Mucosa of gallbladder (tissue), 1 donor: Measurements from ENCODE around the gene THAP10. TPM values are rescaled to one million over a fixed set of nuclear protein-coding genes. Genes with fewer than 3 reads are reported as not detected.

Experiments used
- DNase-seq: peaks from one replicate; pipeline ENCODE4 v3.0.0-alpha.2; 2020; ENCODE audit warnings: low spot score
- total RNA-seq: library from RNA; stranded (reverse); gene quantifications from one replicate; pipeline ENCODE4 v1.2.1, GENCODE V29; 2021
- donor health status: DM: no; HTN: no; CAD: no.

The THAP10 gene
- total RNA-seq, 1 donor from 2014 or later = 4.9 TPM

DNA sequence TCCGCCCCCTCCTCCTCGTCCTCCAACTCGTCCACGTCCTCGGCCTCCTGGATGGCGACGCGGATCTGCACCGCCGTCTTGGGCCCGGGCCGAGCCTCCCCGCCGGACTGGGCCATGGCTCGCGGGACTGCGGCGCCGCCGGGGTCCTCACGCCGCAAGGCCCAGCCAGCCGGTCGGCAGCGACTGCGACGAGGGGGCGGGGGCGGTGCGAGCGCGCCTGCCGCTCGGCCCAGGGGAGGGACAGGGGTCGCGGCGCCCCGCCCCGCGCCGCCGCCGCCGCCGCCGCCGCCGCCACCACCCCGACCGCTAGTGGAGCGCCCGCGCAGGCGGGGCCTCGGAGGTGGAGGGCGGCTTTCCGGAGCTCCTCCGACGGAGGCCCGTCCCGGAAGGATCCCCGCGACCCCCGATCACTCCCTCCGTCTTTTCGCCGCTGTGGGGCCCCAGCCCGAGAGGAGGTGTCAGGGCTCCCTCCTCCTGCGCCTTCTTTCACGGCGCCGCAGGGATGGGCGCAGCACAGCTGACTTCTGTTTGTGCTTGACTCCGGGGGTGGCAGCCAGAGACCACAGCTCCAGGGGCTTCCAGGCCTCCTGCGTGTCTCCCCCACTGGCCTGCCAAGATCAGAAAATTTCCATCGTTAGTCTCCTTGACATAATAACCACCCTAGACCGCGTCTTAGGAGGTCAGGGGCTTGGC is 38.1 kb downstream of the THAP10 start, which contains the start of gene LARP6:
Gene LARP6, minus strand, starts transcription at position 185 of the 693 bp plus-strand sequence. Its CDS starts 69 bp downstream, at position 116.
- DNase-seq = no peak

DNA sequence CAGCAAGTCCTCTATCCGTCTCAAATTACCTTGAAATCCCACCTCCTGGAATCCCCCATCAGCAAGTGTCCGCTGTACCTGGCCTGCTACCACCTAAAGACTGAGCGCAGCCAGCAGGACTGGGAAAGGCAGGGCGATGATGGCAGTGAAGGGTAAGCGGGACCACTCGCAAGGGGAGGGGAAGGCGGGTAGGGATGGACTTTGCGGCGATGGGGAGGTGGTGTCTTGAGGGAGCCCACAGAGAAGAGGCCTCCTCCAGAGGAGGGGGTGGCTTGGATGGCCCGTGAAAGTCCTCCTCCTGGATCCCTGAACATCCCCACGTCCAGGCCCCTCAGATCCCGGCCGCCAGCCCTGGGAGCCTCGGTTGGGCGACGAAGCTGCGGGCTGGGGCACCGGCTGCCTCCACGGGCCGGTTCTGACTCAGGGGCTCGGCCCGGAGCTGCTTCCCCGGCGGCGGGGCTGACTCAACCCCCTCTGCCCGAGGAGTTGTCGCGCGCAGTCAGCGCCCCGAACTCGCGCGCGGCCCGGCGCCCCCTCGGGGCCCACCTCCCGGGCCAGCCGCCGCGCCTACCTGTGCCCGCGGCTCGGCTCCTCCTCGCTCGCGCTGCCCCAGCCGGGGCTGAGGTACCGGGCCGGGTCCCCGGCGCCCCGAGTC is 38.8 kb downstream of the THAP10 start:
- no peak for DNase-seq

DNA sequence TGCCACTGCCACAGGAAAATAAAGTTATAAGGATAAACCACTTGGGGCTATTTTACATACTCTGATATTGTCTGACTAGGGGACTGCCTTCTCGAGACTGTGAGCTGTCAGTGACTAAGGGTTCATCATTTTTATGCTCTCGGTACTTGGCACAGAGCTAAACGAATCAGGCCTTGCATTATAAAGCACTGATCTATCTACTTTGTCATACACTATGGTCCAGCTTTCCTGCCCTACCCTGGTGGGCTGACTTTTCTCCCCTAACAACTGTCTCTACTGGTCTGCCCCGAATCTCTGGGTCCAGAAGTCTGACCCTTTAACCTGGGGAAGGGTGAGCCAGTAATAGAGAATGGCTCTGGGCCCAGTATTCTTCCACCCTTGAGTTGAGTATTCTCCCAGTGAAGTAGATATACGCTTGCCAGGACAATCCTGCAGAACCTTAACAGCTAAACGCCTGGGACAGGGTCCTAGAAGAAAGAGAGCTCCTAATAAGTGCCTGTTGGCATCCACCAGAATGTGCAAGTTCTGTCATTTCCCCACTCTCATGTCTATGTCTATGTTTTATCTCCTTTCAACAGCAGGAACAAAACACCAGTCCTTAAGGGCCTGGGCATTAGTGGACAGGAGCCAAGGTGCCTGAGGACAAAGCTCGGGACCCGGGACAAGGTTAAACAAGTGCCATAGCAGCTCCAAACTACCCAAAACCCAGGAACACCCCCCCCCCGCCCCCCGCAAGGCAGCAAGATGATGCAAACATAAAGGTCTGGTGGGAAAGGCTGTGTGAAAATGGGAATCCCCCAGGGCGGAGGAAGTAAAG is 39.5 kb downstream of the THAP10 start:
- no peak for DNase-seq

DNA sequence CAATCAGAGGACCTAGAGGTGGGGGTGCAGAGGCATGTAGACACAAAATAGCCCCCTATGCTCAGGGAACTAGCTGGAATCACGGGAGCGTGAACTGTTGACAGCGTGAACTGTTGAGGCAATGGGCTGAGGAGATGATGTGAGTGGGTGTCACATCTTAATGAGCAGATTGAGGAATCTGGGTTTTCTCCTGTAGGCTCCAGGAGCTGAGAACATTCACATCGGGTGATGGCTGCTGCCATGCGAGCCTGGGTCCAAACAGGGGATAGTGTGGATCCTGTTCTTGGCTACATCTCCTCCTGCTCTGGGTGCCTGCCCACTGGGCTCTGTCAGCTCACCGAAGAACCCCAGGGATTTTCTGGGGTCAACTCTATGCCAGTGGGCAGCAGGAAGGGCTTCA is 40.3 kb downstream of the THAP10 start:
- DNase-seq = no peak

DNA sequence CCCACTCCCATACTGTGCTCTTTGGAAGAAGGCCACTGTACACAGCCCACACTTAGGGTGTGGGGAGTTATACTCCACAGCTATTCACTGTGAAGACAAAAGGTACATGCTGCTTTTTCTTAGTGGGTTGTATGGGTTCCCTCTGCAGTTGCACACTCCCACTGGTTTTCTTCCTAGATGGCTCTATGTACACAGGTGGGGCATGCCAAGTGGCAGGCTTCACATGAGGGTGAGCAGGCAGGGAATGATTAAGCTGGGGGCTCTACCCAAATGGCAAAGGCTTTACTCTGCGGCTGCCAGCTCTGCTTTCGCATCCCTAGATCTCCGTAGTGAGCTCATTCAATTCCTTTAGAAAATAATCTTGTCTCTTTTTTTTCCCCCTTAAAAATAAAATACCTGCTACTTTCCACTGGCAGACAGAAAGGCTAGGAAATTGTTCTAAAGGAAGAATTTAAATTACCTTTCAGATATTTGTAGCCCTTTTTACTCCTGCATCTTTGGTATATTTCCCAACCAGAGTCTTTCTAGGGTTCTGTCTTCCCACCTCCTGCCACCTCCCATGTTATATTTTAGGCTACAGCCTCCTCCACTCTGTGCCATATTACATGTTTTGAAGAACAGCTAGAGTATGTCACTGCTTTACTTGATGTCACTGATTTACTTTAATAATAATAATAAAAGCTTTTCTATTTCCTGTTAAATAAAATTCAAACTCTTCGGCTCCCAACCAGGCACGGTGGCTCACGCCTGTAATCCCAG is 46.5 kb downstream of the THAP10 start:
- DNase-seq = no peak

DNA sequence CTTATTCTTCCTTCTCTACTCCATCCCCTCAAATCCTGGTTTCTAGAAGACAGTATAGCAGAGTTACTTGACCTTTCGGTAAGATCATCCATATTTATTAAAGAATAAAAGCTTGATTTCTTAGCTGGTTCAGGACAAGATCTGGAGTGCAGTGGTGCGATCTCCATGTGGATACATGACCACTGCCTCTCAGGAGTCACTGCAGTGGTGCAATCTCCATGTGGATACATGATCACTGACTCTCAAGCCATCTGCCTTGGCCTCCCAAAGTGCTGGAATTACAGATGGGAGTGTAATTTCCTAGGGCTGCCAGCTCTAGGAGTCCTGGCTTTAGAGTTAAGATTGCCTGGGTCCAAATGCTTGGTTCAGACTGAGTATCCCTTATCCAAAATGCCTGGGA is 54.8 kb downstream of the THAP10 start:
- no peak for DNase-seq

DNA sequence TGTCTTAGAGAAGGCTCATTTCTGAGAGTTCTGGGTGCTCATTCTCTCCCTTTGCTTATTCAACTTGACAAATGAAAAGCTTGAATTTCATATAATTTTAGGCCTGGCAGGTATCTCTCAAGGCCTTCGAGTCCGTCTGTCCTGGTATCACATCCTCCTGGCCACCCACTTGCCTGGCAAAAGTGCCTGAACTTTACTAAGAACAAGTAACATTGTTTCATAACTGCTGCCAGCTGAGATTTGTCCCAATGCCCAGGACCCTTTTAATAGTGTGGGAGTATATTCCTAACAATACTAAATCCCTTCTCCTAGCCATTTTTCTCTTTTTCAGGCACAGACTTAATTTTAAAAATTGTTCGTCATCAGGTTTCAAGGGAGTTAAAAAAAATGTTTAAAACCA is 56.4 kb downstream of the THAP10 start:
- no peak for DNase-seq

DNA sequence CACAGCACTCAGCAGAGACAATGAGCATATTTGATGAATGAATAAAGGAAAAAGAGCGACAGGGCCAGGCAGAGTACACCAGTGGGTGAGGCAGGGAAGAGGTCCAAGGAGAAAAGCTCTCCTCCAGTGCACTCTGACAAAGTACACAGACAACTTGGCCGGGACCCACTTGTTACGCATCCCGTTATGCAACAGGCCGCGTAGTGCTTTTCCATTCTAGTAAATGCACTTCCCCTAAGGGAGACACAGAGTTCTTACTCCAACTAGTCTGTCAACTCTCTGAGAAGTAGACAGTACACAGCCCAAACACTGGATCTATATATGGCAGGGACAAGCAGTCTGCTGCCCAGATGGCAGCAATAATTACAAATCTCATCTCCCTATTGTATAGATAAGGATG is 56.8 kb downstream of the THAP10 start:
- peak; percentile 53 for DNase-seq

DNA sequence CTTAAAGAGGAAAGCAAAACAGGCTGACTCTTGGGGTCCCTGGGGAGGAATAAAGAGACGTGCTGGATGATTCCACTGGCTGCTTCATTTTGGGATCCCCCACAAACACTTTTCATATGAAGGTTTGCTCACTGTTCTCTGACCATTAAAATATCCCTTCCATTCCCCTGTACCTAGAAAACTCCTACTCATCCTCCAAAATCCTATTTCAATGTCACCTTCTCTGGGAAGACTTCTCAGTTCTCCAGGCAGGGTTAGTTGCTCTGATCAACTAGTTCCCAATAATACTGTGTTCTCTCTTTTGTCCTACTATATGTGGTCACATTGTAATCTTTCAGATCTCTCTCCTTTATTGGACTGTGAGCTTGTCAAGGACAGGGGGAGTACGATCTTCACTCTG is 57.2 kb downstream of the THAP10 start:
- no peak for DNase-seq

DNA sequence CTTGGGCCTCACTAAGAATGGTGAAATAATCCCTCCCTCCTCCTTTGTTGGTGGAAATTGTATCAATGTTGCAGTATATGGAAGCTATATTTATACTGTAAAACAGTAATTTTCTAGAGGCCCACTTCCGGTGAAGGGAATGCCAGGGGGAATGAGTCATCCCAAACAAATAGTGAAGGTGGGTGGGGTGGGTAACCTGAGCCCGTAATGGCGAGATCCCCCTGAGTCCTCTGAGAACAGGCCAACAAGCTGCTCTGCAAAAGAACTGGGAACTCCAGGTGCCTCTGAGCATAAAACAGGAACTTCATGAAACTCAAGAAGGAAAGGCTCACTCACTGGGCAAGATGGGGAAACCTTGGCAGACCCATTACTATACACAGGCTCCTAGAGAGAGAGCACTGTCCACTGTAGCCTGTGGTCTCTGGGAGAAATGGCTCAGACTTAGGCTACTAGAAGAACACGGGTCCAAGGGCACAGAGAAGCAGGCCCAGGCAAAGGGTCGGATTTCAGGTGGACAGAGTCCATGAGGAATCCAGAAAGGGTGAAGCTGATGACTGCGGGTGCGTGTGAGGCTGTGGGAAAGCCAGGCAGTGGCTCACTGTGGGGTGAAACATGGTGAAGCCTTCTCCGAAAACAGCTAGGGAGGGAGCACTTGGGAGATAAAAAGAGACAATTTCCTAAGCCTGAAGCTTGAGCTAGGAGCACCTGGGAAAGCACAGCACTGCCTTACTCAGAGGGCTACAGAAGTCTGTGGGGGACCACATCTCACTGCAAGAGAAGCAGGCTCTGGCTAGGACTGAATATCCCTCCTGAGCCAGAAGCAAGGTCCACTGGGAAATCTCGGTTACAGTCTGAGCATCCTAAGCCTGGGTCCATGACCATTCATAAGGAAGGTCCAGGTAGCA is 58.1 kb downstream of the THAP10 start:
- DNase-seq = no peak

DNA sequence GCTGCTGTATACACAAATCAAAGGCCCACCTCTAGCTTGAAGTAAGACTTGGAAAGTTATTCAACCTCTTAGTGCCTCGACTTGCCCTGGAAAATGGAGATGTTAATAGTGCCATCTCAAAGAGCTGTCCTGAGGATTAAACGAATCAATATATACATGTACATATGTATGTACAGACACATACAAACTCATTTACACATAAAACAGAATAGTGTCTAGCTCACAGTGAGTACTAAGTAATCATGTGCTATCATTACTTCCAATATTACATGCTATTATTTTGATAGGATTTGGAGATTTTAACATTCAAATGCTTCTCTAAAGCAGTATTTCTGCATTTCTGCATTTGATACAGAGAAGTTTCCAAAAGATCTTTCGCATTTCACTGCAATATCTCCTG is 58.8 kb downstream of the THAP10 start:
- no peak for DNase-seq

DNA sequence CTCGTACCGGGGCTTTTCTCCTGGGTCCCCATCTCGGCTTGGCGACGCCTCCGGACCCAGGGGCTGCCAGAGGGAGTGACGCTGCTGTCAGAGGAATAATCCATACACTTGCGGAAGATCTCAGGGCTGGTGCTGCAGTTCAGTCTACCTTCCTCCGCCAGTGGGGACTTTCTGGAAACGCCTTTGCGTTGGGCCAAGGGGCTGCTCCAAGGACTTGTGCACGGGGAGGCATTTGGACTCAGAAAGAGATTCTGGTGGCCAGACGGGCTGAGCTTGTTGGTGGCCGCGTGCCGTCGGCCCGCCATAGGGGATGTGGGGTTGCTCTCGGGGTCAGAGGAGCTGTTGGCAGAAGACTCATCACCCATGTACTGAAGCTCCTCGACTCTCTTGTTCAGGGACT is 60.1 kb downstream of the THAP10 start:
- DNase-seq = no peak

Other genes starting within 250 kb of the THAP10 start
- 62.2 TPM for gene UACA, start 128.9 kb downstream of the THAP10 start, total RNA-seq
- gene LARP6, start 38.3 kb downstream of the THAP10 start, total RNA-seq = 23.5 TPM
- 9.8 TPM for gene LRRC49, start 393 bp upstream of the THAP10 start, total RNA-seq
- gene THSD4, start 223.0 kb upstream of the THAP10 start, total RNA-seq = 71.2 TPM